GM18508 (cell line): Measurements from ENCODE around the gene FOXO1.

Source experiments
- ATAC-seq: cut with Tn5 transposase; IDR thresholded peaks from one replicate; pipeline ENCODE4 v1.9.1; 2021; ENCODE audit warnings: moderate number of reproducible peaks; ENCODE audit not compliant: insufficient read depth, unreplicated experiment

FOXO1 gene

DNA sequence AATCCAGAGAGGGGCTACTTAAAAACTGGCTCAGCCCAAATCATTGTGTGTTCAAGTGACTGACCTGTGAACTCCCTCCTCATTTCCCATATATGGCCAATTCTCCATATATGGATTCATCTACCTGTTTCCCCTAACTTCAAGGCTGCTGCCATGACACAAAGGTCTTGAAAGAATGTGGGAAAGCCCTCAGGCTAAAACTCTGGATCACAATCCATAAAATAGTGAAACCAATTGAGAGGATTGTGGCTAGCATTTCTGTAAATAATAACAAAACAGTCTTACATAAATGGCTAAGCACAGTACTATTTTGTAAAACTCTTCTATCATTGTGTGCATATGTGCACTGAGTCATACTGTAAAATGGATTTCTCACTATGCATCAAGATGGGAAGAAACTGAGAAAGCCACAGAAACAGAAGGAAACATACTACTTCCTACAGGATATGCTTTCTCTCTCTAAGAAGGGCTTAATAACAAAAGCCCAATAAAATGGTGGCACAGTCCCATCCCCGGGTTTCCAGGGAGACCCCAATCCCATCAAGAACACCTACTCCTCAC, 80.5 kb downstream of the FOXO1 start:
- ATAC-seq, result no peak

DNA sequence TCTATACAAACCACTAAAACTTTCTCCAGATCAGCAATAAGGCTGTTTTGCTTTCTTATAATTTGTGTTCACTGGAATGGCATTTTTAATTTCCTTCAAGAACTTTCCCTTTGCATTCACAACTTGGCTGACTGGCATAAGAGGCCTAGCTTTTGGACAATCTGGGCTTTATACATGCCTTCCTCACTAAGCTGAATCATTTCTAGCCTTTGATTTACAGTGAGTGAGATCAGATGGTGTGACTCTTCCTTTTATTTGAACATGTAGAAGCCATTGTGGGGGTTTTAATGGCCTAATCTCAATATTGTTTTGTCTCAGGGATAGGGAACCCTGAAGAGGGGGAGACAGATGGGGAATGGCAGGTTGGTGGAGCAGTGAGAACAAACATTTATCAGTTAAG, 82.7 kb downstream of the FOXO1 start:
- ATAC-seq, result no peak

DNA sequence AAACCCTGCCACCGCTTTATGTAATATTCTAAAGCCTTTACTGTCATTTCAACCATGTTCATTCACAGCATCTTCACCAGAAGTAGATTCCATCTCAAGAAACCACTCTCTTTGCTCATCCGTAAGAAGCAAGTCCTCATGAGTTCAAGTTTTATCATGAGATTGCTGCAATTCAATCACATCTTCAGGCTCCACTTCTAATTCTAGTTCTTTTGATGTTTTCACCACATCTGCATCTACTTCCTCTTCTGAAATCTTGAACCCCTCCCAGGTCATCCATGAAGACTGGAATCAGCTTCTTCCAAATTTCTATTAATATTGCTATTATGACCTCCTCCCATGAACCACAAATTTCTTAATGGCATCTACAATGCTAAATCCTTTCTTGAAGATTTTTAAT, 83.9 kb downstream of the FOXO1 start:
- ATAC-seq, result no peak

DNA sequence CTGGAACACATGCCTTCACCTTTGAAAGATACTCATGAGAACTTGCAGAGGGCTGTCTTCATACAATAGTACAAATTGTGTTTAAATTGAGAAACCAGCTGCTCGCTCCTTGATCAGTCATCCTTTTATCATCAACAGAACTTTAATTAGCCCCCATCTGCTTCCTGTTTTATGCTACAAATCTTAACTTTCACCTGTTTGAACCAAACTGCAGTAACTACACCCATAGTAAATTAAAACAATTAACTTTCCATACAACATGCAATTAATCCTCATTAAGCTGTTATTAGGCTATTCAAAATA, 85.2 kb downstream of the FOXO1 start:
- ATAC-seq, result no peak

DNA sequence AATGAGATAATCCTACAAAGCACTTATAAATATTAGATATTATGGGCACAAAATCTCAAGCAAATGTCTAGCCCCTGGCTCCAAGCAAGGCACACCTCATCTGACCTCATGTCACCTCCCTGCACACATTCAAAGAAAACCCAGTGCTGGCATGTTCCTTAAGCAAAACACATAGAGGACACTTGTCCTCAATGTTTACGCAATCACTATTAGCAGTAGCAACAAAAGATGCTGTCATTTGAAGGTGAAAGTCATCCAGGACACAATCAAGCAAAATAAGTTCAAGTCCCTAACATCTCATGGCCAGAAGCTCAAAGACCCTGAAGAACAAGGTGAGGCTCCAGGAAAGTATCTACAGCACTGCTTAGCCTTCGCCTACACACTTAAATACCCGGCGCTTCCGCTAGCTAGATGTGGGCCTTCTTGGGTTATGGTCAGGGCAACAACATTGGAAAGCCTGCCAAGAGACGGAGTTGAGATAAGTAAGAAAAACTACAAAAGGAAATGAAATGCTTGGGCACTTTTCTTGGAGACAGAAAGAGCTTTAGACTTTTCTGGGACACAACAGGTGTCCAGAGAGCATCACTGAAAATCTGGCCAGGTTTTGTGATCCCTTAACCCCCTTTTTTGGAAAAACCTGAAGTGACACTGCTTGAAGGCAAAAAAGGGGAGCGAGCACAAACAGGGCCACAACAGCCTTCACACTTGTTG, 85.7 kb downstream of the FOXO1 start:
- ATAC-seq, result no peak

DNA sequence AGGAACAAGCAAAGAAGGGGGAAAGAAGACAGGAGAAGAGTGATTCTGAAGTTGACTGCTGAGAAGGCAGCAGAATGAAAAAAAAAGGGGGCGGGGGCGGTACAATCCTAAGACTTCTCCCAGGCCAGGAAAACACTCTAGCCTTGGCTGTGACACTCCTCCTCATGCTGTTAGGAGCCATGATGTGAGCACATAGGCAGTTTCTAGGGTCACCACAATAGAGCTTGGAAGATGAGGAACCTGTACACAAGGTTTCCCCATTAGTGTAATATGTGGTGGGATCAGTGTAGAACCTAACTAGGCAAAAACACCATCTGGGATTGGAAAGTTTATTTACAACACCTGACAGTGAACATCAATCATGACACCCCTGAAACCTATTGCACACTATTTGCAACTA, 86.9 kb downstream of the FOXO1 start:
- ATAC-seq, result no peak

DNA sequence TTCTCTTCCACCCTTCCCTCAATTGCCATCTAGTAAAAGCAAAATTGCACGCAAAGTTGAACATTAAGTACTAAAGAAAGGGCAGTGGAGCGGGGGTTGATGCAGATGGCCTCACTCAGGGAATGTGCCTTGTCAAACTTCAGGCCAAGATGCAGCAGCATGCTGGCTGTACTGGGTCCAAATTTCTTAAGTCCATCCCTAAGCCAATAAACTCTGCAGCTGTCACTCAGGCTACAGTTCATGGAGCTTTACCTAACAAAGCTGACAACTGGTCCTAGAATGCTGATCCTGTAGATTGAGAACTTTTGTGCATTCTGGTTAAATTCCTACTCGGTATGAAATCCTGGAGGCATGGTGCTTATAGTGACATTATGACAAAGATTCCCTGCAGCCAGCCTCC, 88.4 kb downstream of the FOXO1 start:
- ATAC-seq, result no peak

DNA sequence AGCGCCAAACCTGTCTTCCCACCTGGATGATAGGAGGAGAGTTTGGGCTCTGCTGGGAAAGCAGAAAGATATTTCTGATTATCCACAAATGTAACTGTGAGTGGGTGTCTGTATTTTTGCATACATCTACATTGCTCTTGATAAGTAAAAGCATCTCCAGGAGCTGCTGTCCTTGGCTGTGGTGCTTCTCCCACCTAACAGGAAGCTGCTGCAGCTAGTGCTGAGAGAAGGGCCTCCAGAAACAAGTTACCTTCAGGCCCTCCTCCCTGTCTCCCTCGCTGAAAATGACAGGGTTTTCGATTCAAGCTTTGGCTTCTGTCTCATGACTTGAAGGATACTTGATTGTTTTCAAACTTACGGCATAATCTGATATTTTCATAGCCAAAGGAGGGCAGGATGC, 90.1 kb downstream of the FOXO1 start:
- ATAC-seq, result no peak

DNA sequence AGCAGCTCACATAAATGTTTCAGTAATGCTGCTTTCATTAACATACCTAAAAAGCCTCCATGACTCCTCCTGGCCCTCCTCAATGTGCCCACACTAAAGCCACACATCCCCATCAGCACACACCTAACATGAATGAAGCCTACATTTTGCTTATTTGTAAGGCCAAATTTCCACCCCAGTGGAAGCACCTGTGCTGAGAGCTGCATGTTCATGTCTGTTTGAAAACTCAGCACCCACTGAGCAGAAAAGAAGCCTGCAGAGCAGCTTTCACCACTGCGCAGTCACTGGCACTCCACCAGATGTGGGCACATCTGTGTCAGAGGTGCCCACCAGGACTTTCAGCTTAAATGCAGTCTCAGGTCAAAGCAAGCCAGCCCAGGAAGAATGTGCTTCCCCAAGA, 93.5 kb downstream of the FOXO1 start:
- no peak for ATAC-seq

DNA sequence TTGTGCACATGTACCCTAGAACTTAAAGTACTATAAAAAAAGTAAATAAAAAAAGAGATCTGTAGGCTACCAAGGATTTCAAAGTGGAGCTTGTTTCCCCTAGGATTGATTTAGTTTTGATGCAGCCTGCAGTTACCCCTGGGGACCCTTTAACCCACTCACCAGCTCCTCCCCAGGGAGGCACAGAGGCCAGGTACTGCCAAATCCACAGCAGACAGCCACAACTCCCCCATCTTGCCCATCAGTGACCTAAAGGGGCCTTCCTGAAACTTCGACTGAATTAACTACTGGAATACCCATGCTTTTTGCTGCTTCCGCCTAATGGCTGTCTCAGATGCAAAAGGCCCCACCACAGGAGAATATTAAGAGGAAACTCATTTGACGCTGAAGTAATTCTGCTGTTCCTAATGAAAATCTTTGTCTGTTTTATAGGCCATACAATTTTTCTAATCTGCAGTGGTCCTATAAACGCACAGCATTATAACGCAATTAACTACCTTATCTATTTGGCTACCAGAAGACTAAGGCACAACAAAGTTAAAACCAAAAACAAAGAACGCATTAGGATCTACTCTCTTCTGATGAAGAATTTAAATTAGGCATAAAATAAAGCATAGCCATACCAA, 95.0 kb downstream of the FOXO1 start:
- ATAC-seq, result no peak

DNA sequence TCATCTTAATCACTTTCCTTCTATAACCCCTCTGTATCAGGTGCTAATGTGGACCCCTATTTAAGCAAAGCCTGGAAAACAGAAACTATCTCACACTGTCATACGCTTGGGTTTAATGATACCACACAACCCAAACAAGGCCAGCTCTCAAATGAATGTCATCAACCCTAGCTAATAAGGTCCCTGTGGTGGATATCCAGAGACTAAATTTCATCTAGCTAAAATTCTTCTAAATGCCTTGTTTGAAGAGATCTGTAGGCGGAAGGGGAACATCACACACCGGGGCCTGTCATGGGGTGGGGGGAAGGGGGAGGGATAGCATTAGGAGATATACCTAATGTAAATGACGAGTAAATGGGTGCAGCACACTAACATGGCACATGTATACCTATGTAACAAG, 95.5 kb downstream of the FOXO1 start:
- no peak for ATAC-seq

DNA sequence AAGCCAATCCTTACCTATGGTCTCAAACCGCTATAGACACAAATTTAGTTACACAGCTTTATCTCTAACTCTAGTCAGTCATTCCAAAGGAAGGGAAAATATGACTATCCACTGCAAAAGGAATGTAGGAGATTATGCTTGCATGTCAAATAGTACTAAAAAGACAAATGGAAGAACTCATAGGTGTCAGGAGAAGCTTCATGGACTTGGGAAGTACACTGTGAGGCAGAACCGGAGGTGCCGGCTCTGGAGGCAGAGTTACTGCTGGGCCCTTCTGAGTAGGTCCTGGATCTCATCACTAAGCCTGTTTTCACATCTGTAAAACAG, 97.5 kb downstream of the FOXO1 start:
- ATAC-seq, result no peak

DNA sequence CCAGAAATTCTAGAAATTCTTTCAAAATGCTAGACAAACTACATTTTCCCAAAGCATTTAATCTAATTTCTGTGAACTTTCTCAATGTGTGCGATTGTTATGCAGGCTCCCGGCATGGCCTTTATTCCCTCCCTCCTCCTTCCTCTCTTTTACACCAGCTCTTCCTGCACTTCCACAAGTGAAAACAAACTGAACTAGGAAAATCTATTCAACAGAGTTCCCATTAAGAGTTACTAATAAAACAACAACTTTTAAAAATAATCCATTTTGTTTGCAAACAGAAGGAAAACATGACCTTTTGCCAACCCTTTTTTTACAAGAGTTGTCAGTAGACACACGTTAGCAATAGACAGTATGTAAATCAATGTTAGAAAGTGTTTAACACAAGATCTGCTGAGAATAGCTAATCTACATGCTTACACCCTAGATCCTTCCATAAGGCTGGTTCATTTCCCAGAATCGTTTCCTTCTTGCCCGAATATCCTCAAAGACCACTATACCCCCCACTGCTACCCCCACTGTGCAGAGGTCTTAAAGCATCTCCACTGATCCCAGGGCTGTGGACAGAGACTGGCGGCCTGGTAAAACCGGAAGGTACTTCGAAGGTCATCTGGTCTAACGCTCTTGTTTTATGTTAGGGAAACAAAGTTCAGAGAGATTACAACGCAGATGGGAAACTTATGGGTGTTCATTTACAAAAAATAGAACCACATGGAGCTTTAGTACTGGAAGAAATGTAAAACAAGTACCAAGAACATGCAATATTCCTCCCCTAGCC, 98.0 kb downstream of the FOXO1 start:
- no peak for ATAC-seq

DNA sequence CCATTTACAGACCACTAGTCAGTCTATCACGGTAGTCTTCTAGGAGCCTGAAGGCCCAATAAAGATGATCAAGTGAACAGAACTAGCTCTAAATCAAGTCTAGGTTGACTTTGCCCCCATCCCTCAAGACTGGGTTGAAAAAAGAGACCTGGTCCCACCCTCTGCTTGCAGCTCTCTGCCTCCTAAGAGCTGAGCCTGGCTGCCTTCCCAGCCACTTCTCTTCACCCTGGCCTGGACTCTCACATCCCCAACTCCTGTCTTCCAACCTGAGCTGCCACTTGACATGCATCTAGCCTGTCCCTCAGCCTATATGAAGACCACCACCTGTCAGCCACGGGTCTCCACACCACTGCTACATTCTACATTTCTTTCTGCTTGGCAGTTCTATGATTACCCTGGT, 99.6 kb downstream of the FOXO1 start:
- ATAC-seq, result no peak

DNA sequence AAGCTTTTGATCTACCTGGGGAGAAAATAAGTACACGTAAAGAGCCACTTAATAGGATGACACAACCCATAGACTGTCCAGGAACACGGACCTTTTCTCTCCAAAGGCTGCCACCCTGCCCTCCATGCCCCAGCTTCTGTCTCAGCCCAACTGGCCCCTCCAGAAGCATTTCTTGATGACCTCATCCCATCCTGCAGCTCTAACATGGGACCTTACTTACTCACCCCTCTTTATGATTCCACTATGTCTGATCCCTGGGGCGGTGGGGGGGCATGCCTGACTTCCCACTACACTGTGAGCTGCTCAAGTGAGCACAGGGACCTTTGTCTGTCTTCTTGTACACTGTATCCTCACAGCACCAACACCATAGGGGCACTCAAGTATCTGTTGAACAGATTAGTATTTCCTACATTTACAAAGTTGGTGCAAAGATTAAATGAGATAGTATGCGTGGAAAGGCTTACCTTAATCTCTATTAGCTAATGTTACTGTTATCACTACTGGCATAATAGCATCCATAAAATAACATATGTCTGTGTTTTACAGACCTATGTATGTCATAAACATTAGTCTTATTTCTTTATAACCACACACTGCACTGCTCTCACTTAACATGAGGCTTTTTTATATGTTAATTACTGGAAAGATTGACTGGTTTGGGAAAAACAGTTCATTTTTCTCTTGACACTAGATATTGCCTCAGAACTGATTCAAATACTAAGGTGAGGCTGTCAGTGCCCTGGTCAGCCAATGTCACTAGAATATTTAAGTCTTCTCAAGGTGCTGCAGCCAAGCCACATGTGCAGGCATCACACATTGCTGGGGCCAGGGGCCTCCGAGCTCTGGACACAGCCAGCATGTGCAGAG, 100.9 kb downstream of the FOXO1 start:
- no peak for ATAC-seq

DNA sequence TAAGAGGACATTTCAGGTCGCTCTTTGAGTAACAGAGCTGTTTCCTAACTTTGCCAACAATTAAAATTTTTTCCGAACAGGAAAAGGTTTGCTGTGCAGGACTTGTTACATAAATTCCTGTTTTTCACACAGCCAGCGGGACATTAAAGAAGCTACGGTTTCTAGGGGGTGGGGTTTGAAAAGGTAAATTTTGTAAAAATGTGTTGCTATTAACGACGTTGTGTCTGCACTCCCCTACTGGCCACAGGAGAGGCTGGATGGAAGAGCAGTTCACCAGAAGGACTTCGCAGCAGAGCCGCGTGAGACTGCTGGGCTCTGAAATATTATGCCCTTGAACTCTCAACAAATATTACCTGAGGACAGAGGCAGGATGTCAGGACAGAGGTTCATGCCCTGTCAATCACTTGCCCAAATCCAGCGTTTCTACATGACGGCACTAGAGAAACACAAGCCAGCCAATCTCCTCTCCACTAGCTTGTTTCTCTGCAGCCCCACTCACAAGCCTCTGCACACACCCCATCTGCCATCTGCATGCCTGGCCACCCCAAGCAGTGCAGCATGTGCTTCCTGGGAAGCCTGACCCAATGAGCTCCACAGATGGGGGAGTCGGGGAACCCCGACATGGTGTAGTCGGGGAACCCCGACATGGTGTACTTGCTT, 102.0 kb downstream of the FOXO1 start:
- ATAC-seq, result no peak

DNA sequence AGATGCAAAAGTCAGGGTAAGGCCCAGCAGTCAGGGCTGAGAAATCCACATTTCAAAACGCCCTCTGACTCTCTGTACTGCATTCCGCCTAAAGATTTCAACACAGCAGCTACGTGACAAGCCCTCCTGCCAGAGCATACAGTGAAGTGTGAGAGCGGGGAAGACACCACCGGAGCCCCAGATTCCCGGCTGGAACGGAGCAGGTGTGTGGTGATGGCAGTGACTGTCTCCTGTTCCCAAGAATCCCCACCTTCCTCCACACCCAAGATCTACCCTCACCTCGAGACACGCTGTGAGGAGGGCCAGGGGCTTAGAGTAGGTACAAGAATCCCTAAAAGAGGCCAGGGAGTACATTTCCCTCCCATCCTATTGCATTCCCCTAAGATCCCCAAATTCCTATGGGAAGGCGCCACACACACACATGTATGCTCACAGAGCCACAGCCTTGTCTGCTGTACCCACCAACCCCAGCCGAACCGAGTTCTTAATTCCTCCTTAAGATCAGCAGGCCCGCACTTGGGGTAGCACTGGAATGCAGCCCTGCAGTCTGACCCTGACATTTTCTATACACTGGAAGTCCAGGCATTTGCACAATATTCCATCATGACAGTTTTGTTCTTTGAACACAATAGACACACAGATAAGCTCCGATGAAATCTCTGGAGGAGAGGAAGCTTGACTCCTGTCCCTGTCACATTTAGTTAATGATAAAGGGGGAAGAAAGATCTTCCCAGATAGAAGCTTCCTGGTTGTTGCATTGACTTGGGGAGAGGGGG, 102.9 kb downstream of the FOXO1 start:
- no peak for ATAC-seq

DNA sequence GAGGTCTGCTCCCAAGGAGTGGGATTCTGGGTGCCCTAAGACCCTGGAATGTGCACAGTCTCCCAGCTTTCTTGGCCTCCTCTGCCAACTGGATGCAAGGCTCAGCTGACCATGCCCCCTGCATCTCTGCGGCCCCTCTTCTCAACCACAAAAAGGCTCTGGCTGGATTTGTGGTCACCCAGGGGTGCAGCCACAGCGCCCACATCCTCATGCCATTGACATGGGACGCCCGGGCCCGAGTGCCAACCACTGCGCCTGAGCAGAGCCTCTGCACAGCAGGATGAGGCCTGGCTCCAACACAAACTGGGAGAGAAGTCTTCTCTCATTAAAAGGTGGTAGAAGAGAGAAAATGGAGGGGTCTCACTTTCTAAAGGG, 103.5 kb downstream of the FOXO1 start:
- ATAC-seq, result no peak

DNA sequence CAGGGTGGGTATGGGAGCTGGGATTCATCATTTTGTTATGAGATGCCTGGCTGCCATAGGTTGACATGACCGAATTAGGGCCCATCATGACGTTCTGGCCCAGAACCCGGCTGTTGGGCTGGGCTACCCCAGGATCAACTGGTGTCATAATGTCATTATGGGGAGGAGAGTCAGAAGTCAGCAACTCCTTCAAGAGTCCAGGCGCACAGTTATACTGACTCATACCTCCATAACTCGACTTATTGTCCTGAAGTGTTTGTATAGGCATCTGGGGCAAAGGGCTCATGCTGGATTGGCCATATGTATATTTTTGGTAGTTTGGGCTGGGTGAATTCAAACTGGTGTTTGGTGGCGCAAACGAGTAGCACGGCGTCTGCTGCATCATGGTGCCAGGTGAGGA, 106.5 kb downstream of the FOXO1 start:
- no peak for ATAC-seq

DNA sequence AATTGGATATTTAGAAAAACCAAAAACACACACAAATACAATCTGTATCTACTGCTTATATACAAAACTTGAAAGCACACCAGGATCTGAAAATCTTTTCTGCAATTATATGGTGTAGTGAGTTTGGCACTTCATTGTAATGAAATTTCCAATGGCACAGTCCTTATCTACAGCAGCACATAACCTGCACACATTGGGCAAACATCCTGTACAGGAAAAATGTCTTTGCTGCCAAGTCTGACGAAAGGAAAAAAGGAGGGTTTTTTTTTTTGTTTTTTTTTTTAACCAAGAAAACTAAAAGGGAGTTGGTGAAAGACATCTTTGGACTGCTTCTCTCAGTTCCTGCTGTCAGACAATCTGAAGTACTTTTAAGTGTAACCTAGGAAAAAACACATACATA, 107.8 kb downstream of the FOXO1 start:
- no peak for ATAC-seq
